ENCODE data around the gene GFOD2.

DNA sequence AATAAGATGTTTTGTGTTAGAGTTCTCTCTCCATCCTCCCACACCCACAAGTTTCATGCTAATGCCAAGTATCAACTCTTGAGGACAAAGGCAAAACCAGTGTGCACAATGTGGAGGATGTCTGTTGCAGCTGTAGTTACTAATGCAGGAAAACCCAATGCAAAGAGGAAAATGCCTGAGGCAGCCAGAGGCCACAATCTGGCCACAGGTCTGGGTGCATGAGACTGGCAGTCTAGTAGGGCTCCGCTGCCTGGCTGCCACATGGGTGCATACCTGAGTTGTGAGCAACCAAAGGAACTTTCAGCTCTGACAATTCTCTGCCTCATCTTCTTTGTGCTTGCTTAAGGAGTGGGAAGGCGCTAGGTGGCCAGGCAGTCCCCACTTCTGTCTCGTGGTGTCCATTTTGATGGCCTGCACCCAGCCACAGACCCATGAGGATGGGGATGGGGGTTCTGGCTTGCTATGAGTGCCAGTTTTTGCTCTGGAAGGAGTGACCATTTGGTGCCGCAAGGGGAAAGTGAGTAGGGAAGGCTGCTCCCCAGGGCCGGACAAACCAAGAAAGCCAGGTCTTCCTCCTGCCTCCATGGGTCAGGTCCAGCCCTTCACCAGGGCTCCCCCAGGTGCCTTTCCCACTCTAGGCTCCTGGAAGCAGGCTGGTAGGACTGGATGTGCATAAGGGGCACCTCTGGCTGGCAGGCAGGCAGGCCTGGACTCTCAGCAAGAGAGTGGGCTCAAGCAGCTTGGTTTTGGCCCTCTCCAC, 4.2 kb upstream of the GFOD2 start:
- TF ChIP-seq, protein P1, sequence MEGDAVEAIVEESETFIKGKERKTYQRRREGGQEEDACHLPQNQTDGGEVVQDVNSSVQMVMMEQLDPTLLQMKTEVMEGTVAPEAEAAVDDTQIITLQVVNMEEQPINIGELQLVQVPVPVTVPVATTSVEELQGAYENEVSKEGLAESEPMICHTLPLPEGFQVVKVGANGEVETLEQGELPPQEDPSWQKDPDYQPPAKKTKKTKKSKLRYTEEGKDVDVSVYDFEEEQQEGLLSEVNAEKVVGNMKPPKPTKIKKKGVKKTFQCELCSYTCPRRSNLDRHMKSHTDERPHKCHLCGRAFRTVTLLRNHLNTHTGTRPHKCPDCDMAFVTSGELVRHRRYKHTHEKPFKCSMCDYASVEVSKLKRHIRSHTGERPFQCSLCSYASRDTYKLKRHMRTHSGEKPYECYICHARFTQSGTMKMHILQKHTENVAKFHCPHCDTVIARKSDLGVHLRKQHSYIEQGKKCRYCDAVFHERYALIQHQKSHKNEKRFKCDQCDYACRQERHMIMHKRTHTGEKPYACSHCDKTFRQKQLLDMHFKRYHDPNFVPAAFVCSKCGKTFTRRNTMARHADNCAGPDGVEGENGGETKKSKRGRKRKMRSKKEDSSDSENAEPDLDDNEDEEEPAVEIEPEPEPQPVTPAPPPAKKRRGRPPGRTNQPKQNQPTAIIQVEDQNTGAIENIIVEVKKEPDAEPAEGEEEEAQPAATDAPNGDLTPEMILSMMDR (IDR thresholded peaks at IDR 0.05): no peak
- TF ChIP-seq POLR2A (IDR thresholded peaks at IDR 0.05): no peak

Data from transverse colon (tissue), 3 donors.